Measurements from ENCODE around the gene HDAC7.

The HDAC7 gene

GRCh38 chr12:47814539-47815170 is 5.0 kb downstream of the HDAC7 start:
- no peak for ATAC-seq
- TF ChIP-seq PATZ1 (CRISPR knock-in tag; IDR thresholded peaks at IDR 0.05; ENCODE audit: borderline replicate concordance) (no peak), POU6F1 (CRISPR knock-in tag; IDR thresholded peaks at IDR 0.05; ENCODE audit: borderline replicate concordance, low read depth) (no peak), TSHZ2 (CRISPR knock-in tag; IDR thresholded peaks at IDR 0.05) (no peak)

GRCh38 chr12:47813511-47814196 is 6.0 kb downstream of the HDAC7 start:
- TF ChIP-seq POU6F1 (CRISPR knock-in tag; IDR thresholded peaks at IDR 0.05; ENCODE audit: borderline replicate concordance, low read depth): no peak
- no peak for TF ChIP-seq PATZ1 (CRISPR knock-in tag; IDR thresholded peaks at IDR 0.05; ENCODE audit: borderline replicate concordance)
- TF ChIP-seq ISL1 (CRISPR knock-in tag; IDR thresholded peaks at IDR 0.05): no peak
- TF ChIP-seq ZNF8 (CRISPR knock-in tag; IDR thresholded peaks at IDR 0.05): no peak
- no peak for TF ChIP-seq ZNF565 (CRISPR knock-in tag; conservative IDR thresholded peaks at IDR 0.05; ENCODE audit: low read depth)
- no peak for TF ChIP-seq ARNTL (CRISPR knock-in tag; IDR thresholded peaks at IDR 0.05; ENCODE audit: borderline replicate concordance, low read depth)
- TF ChIP-seq TOX (CRISPR knock-in tag; IDR thresholded peaks at IDR 0.05; ENCODE audit: borderline replicate concordance): no peak
- TF ChIP-seq, protein P1, sequence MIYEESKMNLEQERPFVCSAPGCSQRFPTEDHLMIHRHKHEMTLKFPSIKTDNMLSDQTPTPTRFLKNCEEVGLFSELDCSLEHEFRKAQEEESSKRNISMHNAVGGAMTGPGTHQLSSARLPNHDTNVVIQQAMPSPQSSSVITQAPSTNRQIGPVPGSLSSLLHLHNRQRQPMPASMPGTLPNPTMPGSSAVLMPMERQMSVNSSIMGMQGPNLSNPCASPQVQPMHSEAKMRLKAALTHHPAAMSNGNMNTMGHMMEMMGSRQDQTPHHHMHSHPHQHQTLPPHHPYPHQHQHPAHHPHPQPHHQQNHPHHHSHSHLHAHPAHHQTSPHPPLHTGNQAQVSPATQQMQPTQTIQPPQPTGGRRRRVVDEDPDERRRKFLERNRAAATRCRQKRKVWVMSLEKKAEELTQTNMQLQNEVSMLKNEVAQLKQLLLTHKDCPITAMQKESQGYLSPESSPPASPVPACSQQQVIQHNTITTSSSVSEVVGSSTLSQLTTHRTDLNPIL (CRISPR knock-in tag; IDR thresholded peaks at IDR 0.05; ENCODE audit: low read depth): no peak
- TF ChIP-seq OSR1 (CRISPR knock-in tag; IDR thresholded peaks at IDR 0.05): no peak
- TF ChIP-seq SNAI2 (CRISPR knock-in tag; IDR thresholded peaks at IDR 0.05): no peak
- TF ChIP-seq ZNF70 (CRISPR knock-in tag; IDR thresholded peaks at IDR 0.05): no peak
- no peak for TF ChIP-seq CSDC2 (CRISPR knock-in tag; IDR thresholded peaks at IDR 0.05)
- no peak for TF ChIP-seq PPARA (CRISPR knock-in tag; IDR thresholded peaks at IDR 0.05; ENCODE audit: borderline replicate concordance)
- peak; percentile 2 for ATAC-seq

DNA sequence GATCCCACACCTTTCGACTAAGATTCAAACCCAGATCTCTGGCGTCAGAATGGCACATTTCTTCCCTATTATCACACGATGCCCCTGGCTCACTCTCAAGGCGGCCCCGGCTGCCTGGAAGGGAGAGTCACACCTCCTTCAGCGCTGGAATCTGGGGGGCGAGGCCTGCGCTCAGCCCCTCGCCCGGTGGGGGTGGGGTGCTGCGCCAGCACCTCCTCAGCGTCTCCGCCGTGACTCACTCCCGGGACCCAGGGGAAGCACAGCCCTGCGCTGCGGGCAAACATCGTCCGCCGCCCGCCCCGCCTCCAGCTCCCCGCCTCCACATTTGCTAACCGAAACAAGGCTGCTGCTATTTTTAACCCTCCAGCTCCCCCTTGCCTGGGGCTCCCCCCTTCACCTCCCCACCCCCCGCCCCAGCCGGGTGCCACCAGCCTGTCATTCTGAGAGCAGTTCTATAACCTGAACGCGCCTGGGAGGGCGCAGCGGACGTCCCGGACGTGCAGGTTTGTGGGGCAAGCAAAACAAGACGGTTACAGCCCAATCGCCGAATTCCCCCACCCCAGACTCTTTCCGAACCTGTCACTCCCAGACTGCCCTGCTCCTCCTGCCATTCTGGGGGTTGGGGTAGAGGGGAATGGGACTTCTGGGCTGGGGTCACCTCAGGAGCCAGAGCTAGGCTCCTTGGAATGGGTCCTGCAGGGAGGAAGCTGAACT is 6.7 kb downstream of the HDAC7 start:
- TF ChIP-seq OSR1 (CRISPR knock-in tag; IDR thresholded peaks at IDR 0.05) (no peak), ESRRG (CRISPR knock-in tag; IDR thresholded peaks at IDR 0.05) (no peak), ZFP3 (CRISPR knock-in tag; IDR thresholded peaks at IDR 0.05) (0 out of 2 replicates have a peak, but pooled peaks have one; percentile 45), ARNTL (CRISPR knock-in tag; IDR thresholded peaks at IDR 0.05; ENCODE audit: borderline replicate concordance, low read depth) (no peak)
- TF ChIP-seq, protein P1 (CRISPR knock-in tag; IDR thresholded peaks at IDR 0.05; ENCODE audit: low read depth): no peak
- ATAC-seq: peak; percentile 76
